ENCODE data around the gene CYBA. TPM values are rescaled to one million over a fixed set of nuclear protein-coding genes. Genes with fewer than 3 reads are reported as not detected.

CYBA gene
- total RNA-seq, 4 donors from 2014 or later: 258 to 306 (median 291) TPM

DNA sequence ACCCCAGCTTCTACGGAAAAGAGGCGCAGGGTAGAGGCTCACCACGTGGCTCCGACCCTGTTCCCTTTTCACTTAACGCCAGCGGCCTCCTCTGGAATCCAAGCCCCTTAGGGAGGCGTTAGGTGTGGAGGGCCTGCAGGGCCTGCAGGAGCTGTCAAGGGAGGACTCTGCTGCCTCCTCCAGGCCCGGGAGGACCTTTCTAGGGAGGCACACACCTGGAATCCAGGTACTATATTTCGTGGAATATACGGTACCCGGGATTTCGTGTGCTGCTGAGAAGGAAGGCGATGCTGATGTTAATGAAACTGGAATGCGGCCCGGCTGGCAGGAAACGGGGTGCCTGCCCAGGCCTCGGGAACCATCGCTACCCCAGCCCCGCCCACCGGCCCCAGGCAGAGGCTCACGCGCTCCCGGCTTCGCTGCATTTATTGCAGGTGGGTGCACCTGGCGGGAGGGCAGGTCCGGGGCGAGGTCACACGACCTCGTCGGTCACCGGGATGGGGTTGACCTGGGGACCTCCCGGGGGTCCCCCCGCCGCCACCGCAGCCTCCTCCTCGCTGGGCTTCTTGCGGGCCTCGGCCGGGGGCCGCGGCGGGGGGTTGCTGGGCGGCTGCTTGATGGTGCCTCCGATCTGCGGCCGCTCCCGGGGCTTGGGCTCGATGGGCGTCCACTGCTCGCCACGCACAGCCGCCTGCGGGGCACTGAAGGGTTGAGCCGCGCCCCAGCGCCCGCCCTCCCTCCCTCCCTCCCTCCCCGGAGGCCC lies 7.8 kb downstream of the CYBA start:
- peaks cover 32% of the 10 kb centered on the region for H3K27me3 ChIP-seq
- no peak for DNase-seq
- 87% methylated on average over 26 of the region's 58 CpGs; no CpG with 5 or more reads in 1 of the 2 donors for WGBS, 2 donors (ENCODE audit: low coverage in 1 of 2)
- intact Hi-C loops (cut with DNase I; ENCODE audit: low total_unique reads): no loop called here
- H3K36me3 ChIP-seq: no peaks in the 10 kb centered on the region
- no peaks in the 10 kb centered on the region for H3K9me3 ChIP-seq
- in situ Hi-C loops (cut with MboI; ENCODE audit: low pct_ligation_motif_present in 1 of 4, low pct_unique_long_range_greater_than_20kb in 1 of 4, low sequenced_read_pairs in 3 of 4): no loop called here
- peaks cover 8 to 39% (median 25%) of the 10 kb centered on the region in 4 donors for H3K4me1 ChIP-seq
- H3K27ac ChIP-seq: no peak overlapping the region
- TF ChIP-seq EP300 (IDR thresholded peaks at IDR 0.05; ENCODE audit: low read depth) (no peak), POLR2AphosphoS5 (IDR thresholded peaks at IDR 0.05) (no peak), POLR2A (IDR thresholded peaks at IDR 0.05) (no peak)
- TF ChIP-seq, protein P1, sequence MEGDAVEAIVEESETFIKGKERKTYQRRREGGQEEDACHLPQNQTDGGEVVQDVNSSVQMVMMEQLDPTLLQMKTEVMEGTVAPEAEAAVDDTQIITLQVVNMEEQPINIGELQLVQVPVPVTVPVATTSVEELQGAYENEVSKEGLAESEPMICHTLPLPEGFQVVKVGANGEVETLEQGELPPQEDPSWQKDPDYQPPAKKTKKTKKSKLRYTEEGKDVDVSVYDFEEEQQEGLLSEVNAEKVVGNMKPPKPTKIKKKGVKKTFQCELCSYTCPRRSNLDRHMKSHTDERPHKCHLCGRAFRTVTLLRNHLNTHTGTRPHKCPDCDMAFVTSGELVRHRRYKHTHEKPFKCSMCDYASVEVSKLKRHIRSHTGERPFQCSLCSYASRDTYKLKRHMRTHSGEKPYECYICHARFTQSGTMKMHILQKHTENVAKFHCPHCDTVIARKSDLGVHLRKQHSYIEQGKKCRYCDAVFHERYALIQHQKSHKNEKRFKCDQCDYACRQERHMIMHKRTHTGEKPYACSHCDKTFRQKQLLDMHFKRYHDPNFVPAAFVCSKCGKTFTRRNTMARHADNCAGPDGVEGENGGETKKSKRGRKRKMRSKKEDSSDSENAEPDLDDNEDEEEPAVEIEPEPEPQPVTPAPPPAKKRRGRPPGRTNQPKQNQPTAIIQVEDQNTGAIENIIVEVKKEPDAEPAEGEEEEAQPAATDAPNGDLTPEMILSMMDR (IDR thresholded peaks at IDR 0.05): no peak
- no peak overlapping the region for H3K4me3 ChIP-seq

DNA sequence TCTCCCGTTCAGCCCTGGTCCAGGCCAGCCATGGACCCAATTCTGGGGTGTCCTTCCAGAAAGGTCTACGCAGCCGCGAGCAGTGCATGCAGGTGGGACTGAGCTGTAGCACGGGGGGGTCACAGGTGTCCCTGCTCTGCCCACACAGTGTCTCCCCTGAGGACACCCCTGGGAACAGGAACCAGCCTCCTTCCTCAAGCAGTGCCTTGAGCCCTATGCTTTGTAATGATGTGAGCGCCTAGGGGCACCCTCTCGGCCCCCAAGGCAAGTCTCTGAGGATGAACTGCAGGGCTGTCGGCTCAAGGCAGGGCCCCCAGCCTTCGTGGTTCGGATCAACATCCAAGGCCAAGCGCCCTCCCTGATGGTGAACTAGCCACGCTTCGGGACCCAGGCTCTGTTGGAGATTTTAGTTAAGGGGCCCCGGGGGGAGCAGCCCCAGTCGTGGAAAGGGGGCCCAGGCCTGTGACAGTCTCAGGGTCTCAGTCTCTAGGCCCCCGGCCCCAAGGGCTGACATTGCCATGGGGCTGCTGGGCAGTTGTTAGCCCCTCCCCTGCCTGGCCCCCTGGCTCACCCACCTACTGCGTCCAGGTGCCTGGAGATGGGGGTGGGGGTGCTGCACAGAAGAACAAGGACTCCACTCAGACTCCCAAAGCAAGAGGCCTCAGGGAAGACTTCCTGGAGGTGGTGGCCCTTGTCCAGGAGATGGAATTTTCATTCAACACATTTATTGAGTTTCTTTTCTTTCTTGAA lies 10.2 kb downstream of the CYBA start:
- TF ChIP-seq POLR2A (IDR thresholded peaks at IDR 0.05) (no peak), EP300 (IDR thresholded peaks at IDR 0.05; ENCODE audit: low read depth) (no peak), POLR2AphosphoS5 (IDR thresholded peaks at IDR 0.05) (no peak)
- TF ChIP-seq, protein P1 (IDR thresholded peaks at IDR 0.05): no peak
- WGBS, 2 donors (ENCODE audit: low coverage in 1 of 2): 59 to 67% methylated on average over 1 to 16 of the region's 17 CpGs
- intact Hi-C loops (cut with DNase I; ENCODE audit: low total_unique reads) (no loop called here), in situ Hi-C loops (cut with MboI; ENCODE audit: low pct_ligation_motif_present in 1 of 4, low pct_unique_long_range_greater_than_20kb in 1 of 4, low sequenced_read_pairs in 3 of 4) (no loop called here)
- no peak overlapping the region for H3K4me3 ChIP-seq
- peaks cover 8 to 30% (median 24%) of the 10 kb centered on the region in 4 donors for H3K4me1 ChIP-seq
- no peaks in the 10 kb centered on the region for H3K36me3 ChIP-seq
- no peaks in the 10 kb centered on the region for H3K9me3 ChIP-seq
- H3K27me3 ChIP-seq: peaks cover 49% of the 10 kb centered on the region
- no peak overlapping the region for H3K27ac ChIP-seq
- no peak for DNase-seq

DNA sequence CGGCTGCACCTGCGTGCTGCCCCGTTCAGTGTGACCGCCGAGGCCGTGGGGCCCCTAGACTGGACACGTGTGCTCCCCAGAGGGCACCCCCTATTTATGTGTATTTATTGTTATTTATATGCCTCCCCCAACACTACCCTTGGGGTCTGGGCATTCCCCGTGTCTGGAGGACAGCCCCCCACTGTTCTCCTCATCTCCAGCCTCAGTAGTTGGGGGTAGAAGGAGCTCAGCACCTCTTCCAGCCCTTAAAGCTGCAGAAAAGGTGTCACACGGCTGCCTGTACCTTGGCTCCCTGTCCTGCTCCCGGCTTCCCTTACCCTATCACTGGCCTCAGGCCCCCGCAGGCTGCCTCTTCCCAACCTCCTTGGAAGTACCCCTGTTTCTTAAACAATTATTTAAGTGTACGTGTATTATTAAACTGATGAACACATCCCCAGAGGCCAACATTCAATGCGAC lies 10.8 kb downstream of the CYBA start:
- no peak overlapping the region for H3K4me3 ChIP-seq
- H3K9me3 ChIP-seq: no peaks in the 10 kb centered on the region
- H3K27ac ChIP-seq: no peak overlapping the region
- intact Hi-C loops (cut with DNase I; ENCODE audit: low total_unique reads) (no loop called here), in situ Hi-C loops (cut with MboI; ENCODE audit: low pct_ligation_motif_present in 1 of 4, low pct_unique_long_range_greater_than_20kb in 1 of 4, low sequenced_read_pairs in 3 of 4) (no loop called here)
- 47 to 54% methylated on average over 3 to 13 of the region's 13 CpGs for WGBS, 2 donors (ENCODE audit: low coverage in 1 of 2)
- TF ChIP-seq POLR2A (IDR thresholded peaks at IDR 0.05): no peak
- TF ChIP-seq POLR2AphosphoS5 (IDR thresholded peaks at IDR 0.05): no peak
- peaks cover 54% of the 10 kb centered on the region for H3K27me3 ChIP-seq
- H3K4me1 ChIP-seq: peaks cover 8 to 27% (median 21%) of the 10 kb centered on the region in 4 donors
- no peak for DNase-seq
- no peaks in the 10 kb centered on the region for H3K36me3 ChIP-seq

DNA sequence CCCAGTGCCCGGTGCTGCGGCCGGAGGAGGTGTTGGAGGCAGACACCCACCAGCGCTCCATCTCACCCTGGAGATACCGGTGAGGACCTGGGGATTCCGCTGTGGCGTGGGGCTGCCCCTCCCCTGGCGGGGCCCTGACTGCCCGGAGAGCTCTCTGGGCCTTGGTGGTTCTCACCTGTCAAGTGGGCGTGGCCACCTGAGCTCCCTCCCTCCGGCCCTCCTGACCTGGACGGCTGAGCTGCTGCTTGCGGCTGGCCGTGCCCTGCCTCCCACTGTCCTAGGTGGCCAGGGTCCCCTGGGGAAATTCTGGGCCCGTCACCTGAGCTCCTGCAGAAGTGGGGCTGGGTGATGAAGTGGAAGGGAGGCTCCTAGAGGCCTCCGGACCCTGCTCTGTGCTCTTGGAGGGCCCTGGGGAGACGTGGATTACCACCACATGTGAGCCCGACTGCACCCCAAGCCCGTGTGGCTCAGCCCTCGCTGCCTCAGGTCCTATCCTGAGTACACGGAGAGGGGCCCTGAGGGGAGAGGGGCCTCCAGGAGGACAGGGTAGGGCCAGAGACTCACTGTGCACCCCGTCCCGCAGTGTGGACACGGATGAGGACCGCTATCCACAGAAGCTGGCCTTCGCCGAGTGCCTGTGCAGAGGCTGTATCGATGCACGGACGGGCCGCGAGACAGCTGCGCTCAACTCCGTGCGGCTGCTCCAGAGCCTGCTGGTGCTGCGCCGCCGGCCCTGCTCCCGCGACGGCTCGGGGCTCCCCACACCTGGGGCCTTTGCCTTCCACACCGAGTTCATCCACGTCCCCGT lies 11.4 kb downstream of the CYBA start:
- Histone ChIP-seq H3K27me3 (peaks cover 56% of the 10 kb centered on the region), H3K36me3 (no peaks in the 10 kb centered on the region), H3K9me3 (no peaks in the 10 kb centered on the region), H3K27ac (no peak overlapping the region), H3K4me1 (peaks cover 8 to 30% (median 26%) of the 10 kb centered on the region in 4 donors), H3K4me3 (no peak overlapping the region)
- intact Hi-C loops (cut with DNase I; ENCODE audit: low total_unique reads) (no loop called here), in situ Hi-C loops (cut with MboI; ENCODE audit: low pct_ligation_motif_present in 1 of 4, low pct_unique_long_range_greater_than_20kb in 1 of 4, low sequenced_read_pairs in 3 of 4) (no loop called here)
- DNase-seq: peak; percentile 74
- no peak for TF ChIP-seq POLR2AphosphoS5 (IDR thresholded peaks at IDR 0.05)
- TF ChIP-seq, protein P1 (IDR thresholded peaks at IDR 0.05): no peak
- no peak for TF ChIP-seq POLR2A (IDR thresholded peaks at IDR 0.05)
- no peak for TF ChIP-seq EP300 (IDR thresholded peaks at IDR 0.05; ENCODE audit: low read depth)
- WGBS, 2 donors (ENCODE audit: low coverage in 1 of 2): 33% methylated on average over 41 of the region's 45 CpGs; no CpG with 5 or more reads in 1 of the 2 donors

Measured in transverse colon (tissue), 4 donors.